ENCODE results near the gene MAN1C1.
A peak's percentile ranks its signal among the peaks of the same experiment; 100 is the strongest.

The MAN1C1 gene

GRCh38 chr1:25616095-25616986, at the start of gene MAN1C1:
TSS of gene MAN1C1 (plus strand) at chr1:25616791. CDS start at chr1:25617798, 1,007 bp downstream.
- TF ChIP-seq CTCF (IDR thresholded peaks at IDR 0.05; ENCODE audit: insufficient read depth, low read length, poor library complexity, severe bottlenecking), result peak; percentile 39
- H3K27me3 ChIP-seq (replicated peaks; ENCODE audit: control insufficient read depth, insufficient read depth, low read length), result no peaks in the 10 kb centered on the region; the same call in none of the 2 replicates

GRCh38 chr1:25567710-25568089, 48.9 kb upstream of the MAN1C1 start:
- Histone ChIP-seq H3K27me3 (replicated peaks; ENCODE audit: control insufficient read depth, insufficient read depth, low read length) (no peaks in the 10 kb centered on the region), H3K36me3 (ENCODE audit: control insufficient read depth, insufficient read depth, low read length) (peaks cover 18% of the 10 kb centered on the region), H3K4me3 (replicated peaks; ENCODE audit: low read depth, low read length) (no peak overlapping the region)
- no peak for TF ChIP-seq CTCF (IDR thresholded peaks at IDR 0.05; ENCODE audit: insufficient read depth, low read length, poor library complexity, severe bottlenecking)
- DNase-seq (ENCODE audit: extremely low read depth, insufficient read length), result no peak

More at GRCh38 chr1:25616095-25616986, at the start of gene MAN1C1:
- Histone ChIP-seq H3K4me3 (replicated peaks; ENCODE audit: low read depth, low read length) (peak within 1 kb of the TSS; percentile 57), H3K36me3 (ENCODE audit: control insufficient read depth, insufficient read depth, low read length) (no peaks in the 10 kb centered on the region)
- peak; percentile 85 for DNase-seq (ENCODE audit: extremely low read depth, insufficient read length)

- no peak for DNase-seq (ENCODE audit: extremely low read depth, insufficient read length)
- peaks cover 18% of the 10 kb centered on the region for H3K36me3 ChIP-seq (ENCODE audit: control insufficient read depth, insufficient read depth, low read length)
- no peak overlapping the region for H3K4me3 ChIP-seq (replicated peaks; ENCODE audit: low read depth, low read length)
- TF ChIP-seq CTCF (IDR thresholded peaks at IDR 0.05; ENCODE audit: insufficient read depth, low read length, poor library complexity, severe bottlenecking), result no peak
- H3K27me3 ChIP-seq (replicated peaks; ENCODE audit: control insufficient read depth, insufficient read depth, low read length), result no peaks in the 10 kb centered on the region
These were observed 48.3 kb upstream of the MAN1C1 start for GRCh38 chr1:25568090-25568833.

GRCh38 chr1:25568834-25569596, 47.6 kb upstream of the MAN1C1 start:
- H3K36me3 ChIP-seq (ENCODE audit: control insufficient read depth, insufficient read depth, low read length), result peaks cover 11% of the 10 kb centered on the region
- H3K27me3 ChIP-seq (replicated peaks; ENCODE audit: control insufficient read depth, insufficient read depth, low read length), result no peaks in the 10 kb centered on the region
- DNase-seq (ENCODE audit: extremely low read depth, insufficient read length), result no peak
- no peak overlapping the region for H3K4me3 ChIP-seq (replicated peaks; ENCODE audit: low read depth, low read length)
- TF ChIP-seq CTCF (IDR thresholded peaks at IDR 0.05; ENCODE audit: insufficient read depth, low read length, poor library complexity, severe bottlenecking), result no peak

- DNase-seq (ENCODE audit: extremely low read depth, insufficient read length), result no peak
- no peak for TF ChIP-seq CTCF (IDR thresholded peaks at IDR 0.05; ENCODE audit: insufficient read depth, low read length, poor library complexity, severe bottlenecking)
- Histone ChIP-seq H3K36me3 (ENCODE audit: control insufficient read depth, insufficient read depth, low read length) (peaks cover 7% of the 10 kb centered on the region), H3K4me3 (replicated peaks; ENCODE audit: low read depth, low read length) (no peak overlapping the region), H3K27me3 (replicated peaks; ENCODE audit: control insufficient read depth, insufficient read depth, low read length) (no peaks in the 10 kb centered on the region)
These were observed 46.8 kb upstream of the MAN1C1 start for GRCh38 chr1:25569597-25570396.

Measured in GM06990 (cell line).